Measurements from ENCODE around the gene TRIM59.

DNA sequence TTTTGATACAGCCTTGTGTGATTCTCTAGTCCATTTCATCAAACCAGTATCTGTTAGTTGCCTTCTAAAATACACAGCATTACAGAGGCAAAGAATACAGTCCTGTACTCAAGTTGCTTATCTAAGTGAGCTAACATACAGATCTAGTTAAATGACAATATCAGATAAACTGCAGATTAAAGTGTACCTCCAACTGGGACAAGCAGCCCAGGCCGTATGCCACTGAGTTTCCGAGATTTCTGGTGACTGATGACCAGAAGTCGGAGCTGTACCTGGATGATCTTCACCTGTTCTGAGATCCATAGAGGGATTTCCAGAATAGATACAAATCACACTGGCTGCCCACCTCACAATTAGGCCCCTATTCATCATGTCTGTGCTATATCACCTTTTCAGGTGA lies 6.3 kb upstream of the TRIM59 start:
- TF ChIP-seq CTCF (IDR thresholded peaks at IDR 0.05) (no peak), POLR2A (IDR thresholded peaks at IDR 0.05) (no peak)

All from body of pancreas (tissue), 4 donors.